ENCODE data around the gene UNC79. TPM values are rescaled to one million over a fixed set of nuclear protein-coding genes. Genes with fewer than 3 reads are reported as not detected.

UNC79 gene
- total RNA-seq, 4 donors from 2014 or later, result 0.30 TPM; not detected in 3

DNA sequence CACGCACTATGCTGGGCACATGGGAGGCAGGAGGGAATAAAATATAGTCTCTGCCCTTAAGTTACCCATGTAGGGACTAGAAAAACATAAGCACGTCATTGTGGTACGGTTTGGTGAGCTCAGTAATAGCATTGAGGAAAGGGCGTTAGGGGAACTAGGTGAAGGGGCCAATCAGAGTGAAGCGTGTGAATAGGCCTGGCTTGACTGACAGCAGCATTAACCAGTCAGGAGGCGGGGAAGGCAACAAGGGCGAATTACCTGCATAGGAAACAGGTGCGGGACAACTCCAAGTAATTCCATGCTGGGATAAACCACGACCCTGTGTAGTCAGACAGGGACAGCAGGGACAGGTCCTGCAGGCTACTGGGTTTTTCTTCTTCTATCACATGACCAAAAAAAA is 107.7 kb downstream of the UNC79 start:
- 91% methylated on average over 9 of the region's 9 CpGs for WGBS
- DNase-seq (ENCODE audit: low spot score in 2 of 2), result no peak
- no peak overlapping the region for H3K27ac ChIP-seq
- no peak overlapping the region for H3K4me3 ChIP-seq
- H3K9me3 ChIP-seq, result no peaks in the 10 kb centered on the region
- H3K4me1 ChIP-seq, result no peaks in the 10 kb centered on the region
- no peaks in the 10 kb centered on the region for H3K36me3 ChIP-seq
- TF ChIP-seq POLR2AphosphoS5 (IDR thresholded peaks at IDR 0.05), result no peak
- H3K27me3 ChIP-seq, result peaks cover 3% of the 10 kb centered on the region

DNA sequence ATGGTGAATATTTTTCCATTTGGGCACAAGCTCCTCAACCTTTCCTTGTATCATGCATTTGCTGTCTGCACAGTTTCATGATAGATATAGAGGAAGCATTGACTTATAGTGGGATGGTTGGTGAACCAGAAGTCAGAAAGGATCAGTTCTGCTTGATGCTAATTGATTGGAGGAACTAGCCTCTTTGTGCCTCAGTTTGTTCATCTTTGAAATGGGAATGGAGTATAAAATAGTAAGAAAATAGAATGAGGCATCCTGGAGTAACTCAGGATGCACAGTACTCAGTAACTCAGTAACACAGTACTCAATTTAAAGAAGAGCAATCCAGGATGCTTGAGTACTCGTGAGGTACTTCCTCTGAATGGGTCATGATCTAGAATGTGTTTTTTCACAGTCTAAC is 109.5 kb downstream of the UNC79 start:
- no peak overlapping the region for H3K4me3 ChIP-seq
- no peaks in the 10 kb centered on the region for H3K36me3 ChIP-seq
- no peak overlapping the region for H3K27ac ChIP-seq
- WGBS, result 50% methylated on average over 1 of the region's 1 CpG
- no peaks in the 10 kb centered on the region for H3K9me3 ChIP-seq
- DNase-seq (ENCODE audit: low spot score in 2 of 2), result no peak
- peaks cover 3% of the 10 kb centered on the region for H3K27me3 ChIP-seq
- TF ChIP-seq, protein P1, sequence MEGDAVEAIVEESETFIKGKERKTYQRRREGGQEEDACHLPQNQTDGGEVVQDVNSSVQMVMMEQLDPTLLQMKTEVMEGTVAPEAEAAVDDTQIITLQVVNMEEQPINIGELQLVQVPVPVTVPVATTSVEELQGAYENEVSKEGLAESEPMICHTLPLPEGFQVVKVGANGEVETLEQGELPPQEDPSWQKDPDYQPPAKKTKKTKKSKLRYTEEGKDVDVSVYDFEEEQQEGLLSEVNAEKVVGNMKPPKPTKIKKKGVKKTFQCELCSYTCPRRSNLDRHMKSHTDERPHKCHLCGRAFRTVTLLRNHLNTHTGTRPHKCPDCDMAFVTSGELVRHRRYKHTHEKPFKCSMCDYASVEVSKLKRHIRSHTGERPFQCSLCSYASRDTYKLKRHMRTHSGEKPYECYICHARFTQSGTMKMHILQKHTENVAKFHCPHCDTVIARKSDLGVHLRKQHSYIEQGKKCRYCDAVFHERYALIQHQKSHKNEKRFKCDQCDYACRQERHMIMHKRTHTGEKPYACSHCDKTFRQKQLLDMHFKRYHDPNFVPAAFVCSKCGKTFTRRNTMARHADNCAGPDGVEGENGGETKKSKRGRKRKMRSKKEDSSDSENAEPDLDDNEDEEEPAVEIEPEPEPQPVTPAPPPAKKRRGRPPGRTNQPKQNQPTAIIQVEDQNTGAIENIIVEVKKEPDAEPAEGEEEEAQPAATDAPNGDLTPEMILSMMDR (IDR thresholded peaks at IDR 0.05), result no peak
- TF ChIP-seq POLR2AphosphoS5 (IDR thresholded peaks at IDR 0.05) (no peak), POLR2A (IDR thresholded peaks at IDR 0.05) (no peak), EP300 (IDR thresholded peaks at IDR 0.05) (no peak)
- H3K4me1 ChIP-seq, result no peaks in the 10 kb centered on the region

DNA sequence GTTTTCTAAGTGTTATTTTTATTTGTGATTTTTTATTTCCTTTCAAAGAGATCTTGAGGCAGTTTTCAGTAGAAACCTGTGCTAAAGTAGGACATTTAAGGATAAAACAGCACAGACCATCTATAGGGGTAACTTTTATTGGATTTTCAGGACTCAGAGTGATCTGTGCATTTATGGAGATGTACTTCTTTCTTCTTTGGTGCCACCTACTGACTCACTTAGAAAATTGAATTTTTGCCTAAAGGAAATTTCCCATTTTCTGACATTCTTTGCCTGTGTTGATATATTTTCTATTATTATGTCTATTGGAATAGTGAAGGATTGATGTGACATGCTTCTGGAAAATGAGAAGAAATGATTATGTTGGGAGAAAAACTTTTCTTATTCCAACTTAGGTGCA is 113.0 kb downstream of the UNC79 start:
- no peak for TF ChIP-seq POLR2AphosphoS5 (IDR thresholded peaks at IDR 0.05)
- TF ChIP-seq, protein P1 (IDR thresholded peaks at IDR 0.05), result no peak
- no peak for TF ChIP-seq EP300 (IDR thresholded peaks at IDR 0.05)
- TF ChIP-seq POLR2A (IDR thresholded peaks at IDR 0.05), result no peak
- no peak overlapping the region for H3K27ac ChIP-seq
- no peaks in the 10 kb centered on the region for H3K9me3 ChIP-seq
- no peaks in the 10 kb centered on the region for H3K36me3 ChIP-seq
- no peaks in the 10 kb centered on the region for H3K4me1 ChIP-seq
- DNase-seq (ENCODE audit: low spot score in 2 of 2), result no peak
- H3K4me3 ChIP-seq, result no peak overlapping the region
- H3K27me3 ChIP-seq, result no peaks in the 10 kb centered on the region

DNA sequence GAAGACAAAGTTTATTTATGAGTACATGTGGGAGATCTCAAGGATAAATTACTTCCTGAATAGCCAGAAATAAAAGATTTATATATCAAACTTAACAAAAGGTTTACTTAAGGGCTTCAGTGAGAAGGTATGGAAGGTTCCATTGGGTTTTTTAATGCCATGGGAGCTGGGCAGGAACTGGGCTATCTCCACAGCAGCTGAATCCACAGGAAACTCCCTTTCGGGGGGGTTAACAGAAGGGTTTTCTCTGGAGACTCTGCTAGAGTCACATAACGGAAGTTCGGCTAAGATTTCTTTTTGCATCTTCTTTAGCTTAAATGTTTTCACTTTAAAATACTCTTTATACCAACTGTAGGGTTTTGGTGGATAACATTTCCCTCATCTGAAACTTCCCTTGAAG is 113.5 kb downstream of the UNC79 start:
- Histone ChIP-seq H3K36me3 (no peaks in the 10 kb centered on the region), H3K9me3 (no peaks in the 10 kb centered on the region), H3K27me3 (no peaks in the 10 kb centered on the region), H3K4me3 (no peak overlapping the region), H3K4me1 (no peaks in the 10 kb centered on the region), H3K27ac (no peak overlapping the region)
- 64% methylated on average over 3 of the region's 3 CpGs for WGBS
- no peak for DNase-seq (ENCODE audit: low spot score in 2 of 2)
- no peak for TF ChIP-seq POLR2A (IDR thresholded peaks at IDR 0.05)
- TF ChIP-seq POLR2AphosphoS5 (IDR thresholded peaks at IDR 0.05), result no peak
- no peak for TF ChIP-seq EP300 (IDR thresholded peaks at IDR 0.05)
- TF ChIP-seq, protein P1 (IDR thresholded peaks at IDR 0.05), result no peak

DNA sequence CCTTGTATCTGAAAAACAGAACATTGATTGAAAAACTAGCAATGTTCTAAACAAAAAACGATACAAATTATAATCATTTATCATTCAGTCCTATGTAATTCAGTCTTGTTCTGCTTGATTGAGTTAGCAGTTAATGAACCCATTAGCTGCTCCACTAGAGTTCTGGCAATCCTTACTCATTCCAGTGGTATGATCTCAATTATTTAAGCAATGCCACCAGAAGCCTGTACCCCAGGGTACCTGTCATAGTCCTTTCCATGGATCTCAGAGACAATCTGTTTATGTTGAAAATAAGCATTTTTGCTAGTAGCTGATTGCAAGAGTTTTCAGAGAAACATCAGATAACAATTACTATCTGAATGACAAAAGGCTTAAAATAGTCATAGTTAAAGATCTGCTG is 115.9 kb downstream of the UNC79 start:
- 59% methylated on average over 1 of the region's 1 CpG for WGBS
- Histone ChIP-seq H3K9me3 (no peaks in the 10 kb centered on the region), H3K27me3 (no peaks in the 10 kb centered on the region), H3K27ac (no peak overlapping the region), H3K4me1 (peaks cover 2% of the 10 kb centered on the region), H3K36me3 (no peaks in the 10 kb centered on the region), H3K4me3 (no peak overlapping the region)
- TF ChIP-seq POLR2A (IDR thresholded peaks at IDR 0.05), result no peak
- no peak for TF ChIP-seq EP300 (IDR thresholded peaks at IDR 0.05)
- TF ChIP-seq, protein P1 (IDR thresholded peaks at IDR 0.05), result no peak
- TF ChIP-seq POLR2AphosphoS5 (IDR thresholded peaks at IDR 0.05), result no peak
- no peak for DNase-seq (ENCODE audit: low spot score in 2 of 2)
